Measurements from ENCODE around the gene USP2.

DNA sequence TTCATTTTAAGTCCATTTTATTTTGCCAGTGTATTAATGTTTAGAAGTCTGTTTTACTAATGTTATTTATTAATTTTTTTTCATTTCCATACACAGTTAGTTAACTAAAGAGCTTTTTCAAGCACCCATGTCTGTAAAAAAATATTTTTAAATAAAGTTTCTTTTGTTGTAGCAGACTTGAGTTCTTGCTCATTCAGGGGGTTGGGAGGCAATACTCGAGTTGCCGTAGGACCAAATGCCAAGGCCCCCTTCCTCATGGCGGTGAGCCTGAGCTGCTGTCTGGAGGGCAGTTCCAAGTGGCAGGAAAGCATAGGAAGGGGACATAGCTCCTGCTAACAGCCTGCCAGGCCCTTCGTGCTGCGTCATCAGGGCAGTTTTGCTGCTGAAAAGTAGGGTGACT lies 73.5 kb downstream of the USP2 start:
- TF ChIP-seq, protein P1, sequence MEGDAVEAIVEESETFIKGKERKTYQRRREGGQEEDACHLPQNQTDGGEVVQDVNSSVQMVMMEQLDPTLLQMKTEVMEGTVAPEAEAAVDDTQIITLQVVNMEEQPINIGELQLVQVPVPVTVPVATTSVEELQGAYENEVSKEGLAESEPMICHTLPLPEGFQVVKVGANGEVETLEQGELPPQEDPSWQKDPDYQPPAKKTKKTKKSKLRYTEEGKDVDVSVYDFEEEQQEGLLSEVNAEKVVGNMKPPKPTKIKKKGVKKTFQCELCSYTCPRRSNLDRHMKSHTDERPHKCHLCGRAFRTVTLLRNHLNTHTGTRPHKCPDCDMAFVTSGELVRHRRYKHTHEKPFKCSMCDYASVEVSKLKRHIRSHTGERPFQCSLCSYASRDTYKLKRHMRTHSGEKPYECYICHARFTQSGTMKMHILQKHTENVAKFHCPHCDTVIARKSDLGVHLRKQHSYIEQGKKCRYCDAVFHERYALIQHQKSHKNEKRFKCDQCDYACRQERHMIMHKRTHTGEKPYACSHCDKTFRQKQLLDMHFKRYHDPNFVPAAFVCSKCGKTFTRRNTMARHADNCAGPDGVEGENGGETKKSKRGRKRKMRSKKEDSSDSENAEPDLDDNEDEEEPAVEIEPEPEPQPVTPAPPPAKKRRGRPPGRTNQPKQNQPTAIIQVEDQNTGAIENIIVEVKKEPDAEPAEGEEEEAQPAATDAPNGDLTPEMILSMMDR (IDR thresholded peaks at IDR 0.05; ENCODE audit: insufficient read depth, low read length, poor library complexity, severe bottlenecking): no peak
- TF ChIP-seq EZH2phosphoT487 (conservative IDR thresholded peaks at IDR 0.05; ENCODE audit: low read length): no peak
